Cardiac muscle cell (in vitro differentiated cells and primary cell): ENCODE data around the gene GTF2A1L. TPM values are rescaled to one million over a fixed set of nuclear protein-coding genes. Genes with fewer than 3 reads are reported as not detected.

Experiments used
- DNase-seq, 2 donors: peaks; one replicate each; pipeline versions ENCODE4 v3.0.0 to v3.0.0-alpha.2; 2010 to 2017; ENCODE audit warnings: low read depth in 1 of 2, low spot score in 1 of 2
- H3K27ac ChIP-seq: fragments of 200-600 bp; sonication (generic); 2 replicates; pipeline ENCODE4 v1.5.1; 2016
- H3K27me3 ChIP-seq: fragments of 200-600 bp; sonication (generic); 2 replicates; pipeline ENCODE4 v1.6.0; 2016; ENCODE audit warnings: control low read depth
- H3K36me3 ChIP-seq: fragments of 200-600 bp; sonication (generic); 2 replicates; pipeline ENCODE4 v1.5.1; 2016; ENCODE audit warnings: control low read depth
- H3K4me1 ChIP-seq: fragments of 200-600 bp; sonication (generic); 2 replicates; pipeline ENCODE4 v1.8.1; 2017; ENCODE audit warnings: low read depth, mild to moderate bottlenecking, mixed run types
- H3K4me3 ChIP-seq: fragments of 200-600 bp; sonication (generic); 2 replicates; pipeline ENCODE4 v1.5.1; 2016; ENCODE audit warnings: mild to moderate bottlenecking
- H3K9me3 ChIP-seq: fragments of 200-600 bp; sonication (generic); 2 replicates; pipeline ENCODE4 v1.5.1; 2017; ENCODE audit warnings: low read depth, mild to moderate bottlenecking, control low read depth
- CTCF ChIP-seq: IDR thresholded peaks from 2 replicates; pipeline ENCODE4 v1.5.1; 2012; ENCODE audit warnings: low read depth, mild to moderate bottlenecking, low read length
- polyA plus RNA-seq: library from polyadenylated mRNA; unstranded; fragments of >200 nt; fragmentation: Nextera tagmentation; extraction: Ambion mirVana; gene quantifications from 2 replicates; pipeline ENCODE4 v1.2.1, GENCODE V29; 2016
- total RNA-seq: library from RNA; depleted of rRNA; stranded (reverse); fragments of >200 nt; gene quantifications from 2 replicates; pipeline ENCODE4 v1.2.3, GENCODE V29; 2016

The GTF2A1L gene
- total and polyA plus RNA-seq, 2 experiments from 2014 or later, result 0.68 to 1.4 TPM

GRCh38 chr2:48633143-48633542 is 15.5 kb downstream of the GTF2A1L start:
- Histone ChIP-seq H3K27ac (no peak overlapping the region), H3K27me3 (no peaks in the 10 kb centered on the region), H3K9me3 (no peaks in the 10 kb centered on the region), H3K4me1 (no peaks in the 10 kb centered on the region), H3K36me3 (no peaks in the 10 kb centered on the region), H3K4me3 (no peak overlapping the region)
- TF ChIP-seq CTCF, result no peak
- peak in 1 of 2 donors; percentile 69 for DNase-seq

- DNase-seq, result no peak
- no peak overlapping the region for H3K4me3 ChIP-seq
- H3K9me3 ChIP-seq, result no peaks in the 10 kb centered on the region
- no peak for TF ChIP-seq CTCF
- H3K27me3 ChIP-seq, result no peaks in the 10 kb centered on the region
- H3K4me1 ChIP-seq, result no peaks in the 10 kb centered on the region
- H3K36me3 ChIP-seq, result no peaks in the 10 kb centered on the region
- H3K27ac ChIP-seq, result no peak overlapping the region
Measured at GRCh38 chr2:48635786-48636185, 18.1 kb downstream of the GTF2A1L start.

- H3K27me3 ChIP-seq, result no peaks in the 10 kb centered on the region
- no peaks in the 10 kb centered on the region for H3K9me3 ChIP-seq
- no peaks in the 10 kb centered on the region for H3K4me1 ChIP-seq
- H3K36me3 ChIP-seq, result no peaks in the 10 kb centered on the region
- DNase-seq, result no peak
- no peak overlapping the region for H3K4me3 ChIP-seq
- no peak overlapping the region for H3K27ac ChIP-seq
- TF ChIP-seq CTCF, result no peak
Measured at GRCh38 chr2:48638261-48638660, 20.6 kb downstream of the GTF2A1L start.

GRCh38 chr2:48651158-48651790 is 33.6 kb downstream of the GTF2A1L start:
- no peak for TF ChIP-seq CTCF
- Histone ChIP-seq H3K27ac (no peak overlapping the region), H3K36me3 (no peaks in the 10 kb centered on the region), H3K27me3 (no peaks in the 10 kb centered on the region), H3K4me1 (no peaks in the 10 kb centered on the region), H3K4me3 (no peak overlapping the region), H3K9me3 (no peaks in the 10 kb centered on the region)
- peak in 1 of 2 donors; percentile 36 for DNase-seq

GRCh38 chr2:48668992-48669391 is 51.3 kb downstream of the GTF2A1L start:
- Histone ChIP-seq H3K4me3 (no peak overlapping the region), H3K36me3 (no peaks in the 10 kb centered on the region), H3K4me1 (no peaks in the 10 kb centered on the region), H3K27ac (no peak overlapping the region), H3K9me3 (no peaks in the 10 kb centered on the region), H3K27me3 (no peaks in the 10 kb centered on the region)
- DNase-seq, result no peak
- TF ChIP-seq CTCF, result no peak

- Histone ChIP-seq H3K27me3 (no peaks in the 10 kb centered on the region), H3K9me3 (no peaks in the 10 kb centered on the region), H3K27ac (no peak overlapping the region), H3K36me3 (no peaks in the 10 kb centered on the region), H3K4me3 (no peak overlapping the region), H3K4me1 (no peaks in the 10 kb centered on the region)
- no peak for DNase-seq
- TF ChIP-seq CTCF, result no peak
Measured at GRCh38 chr2:48673581-48673980, 55.9 kb downstream of the GTF2A1L start.
